Ureter (tissue), 1 donor: ENCODE data around the gene HS3ST6. TPM values are rescaled to one million over a fixed set of nuclear protein-coding genes. Genes with fewer than 3 reads are reported as not detected.
A peak's percentile ranks its signal among the peaks of the same experiment; 100 is the strongest.
"Not testable (repeated sequence)": the region's sequence is repeated elsewhere in the genome, so short reads cannot be mapped to it uniquely, and the experiment has no call there.

Experiments used
- DNase-seq: peaks from one replicate; pipeline ENCODE4 v3.0.0-alpha.2; 2020; ENCODE audit warnings: low spot score
- total RNA-seq: library from RNA; stranded (reverse); gene quantifications from one replicate; pipeline ENCODE4 v1.2.4, GENCODE V29; 2023
- donor health status: DM: yes; HTN: yes; CAD: no.

Gene HS3ST6
- 12.9 TPM for total RNA-seq

DNA sequence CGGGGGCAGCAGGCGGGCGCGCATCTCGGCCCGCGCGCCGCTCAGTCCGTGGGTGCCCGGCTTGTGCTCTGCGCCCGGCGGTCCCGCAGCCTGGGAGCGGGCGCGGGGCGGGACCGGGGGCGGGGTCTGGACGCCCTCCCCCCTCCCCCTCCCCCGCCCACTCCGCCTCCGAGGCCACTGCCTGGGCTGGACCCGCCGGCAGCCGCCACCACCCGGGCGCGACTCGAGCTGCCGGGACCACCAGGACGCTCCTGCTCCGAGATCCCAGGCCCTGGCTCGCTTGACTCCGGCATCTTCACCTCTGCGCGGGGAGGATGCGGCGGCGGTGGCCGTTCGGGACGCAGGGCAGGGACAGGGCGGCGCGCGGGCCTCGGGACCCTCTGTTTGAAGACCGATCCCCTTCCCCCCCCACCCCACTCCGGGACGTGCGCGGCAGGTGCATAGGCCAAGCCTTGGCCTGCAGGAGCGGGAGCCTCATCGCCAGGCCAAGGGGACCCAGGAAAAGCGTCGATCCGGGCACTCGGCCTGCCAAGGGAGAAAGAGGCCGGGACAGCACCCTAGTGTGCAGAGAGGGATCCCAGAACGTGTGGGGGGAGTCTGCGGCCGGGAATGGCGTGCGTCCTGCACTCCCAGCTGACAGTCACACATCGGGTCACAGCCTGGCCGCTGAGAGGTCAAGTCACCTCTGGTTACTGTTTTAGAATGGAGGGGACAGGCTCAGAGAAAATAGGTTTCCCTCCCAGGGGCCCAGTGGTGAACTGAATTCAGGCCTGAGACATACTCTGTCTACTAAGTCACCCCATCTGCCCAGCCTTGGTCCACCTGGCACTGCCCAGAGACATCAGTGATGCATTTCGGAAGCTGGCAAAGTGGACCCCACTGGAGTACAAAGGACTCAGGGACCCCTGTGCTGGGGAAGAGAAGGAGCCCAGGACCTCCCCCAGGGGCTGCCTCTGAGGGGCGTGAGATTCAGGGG is at the start of gene HS3ST6:
TSS of gene HS3ST6 (minus strand) at position 65 of the 976 bp plus-strand sequence. CDS start 92 bp downstream, outside the sequence.
- no peak for DNase-seq

DNA sequence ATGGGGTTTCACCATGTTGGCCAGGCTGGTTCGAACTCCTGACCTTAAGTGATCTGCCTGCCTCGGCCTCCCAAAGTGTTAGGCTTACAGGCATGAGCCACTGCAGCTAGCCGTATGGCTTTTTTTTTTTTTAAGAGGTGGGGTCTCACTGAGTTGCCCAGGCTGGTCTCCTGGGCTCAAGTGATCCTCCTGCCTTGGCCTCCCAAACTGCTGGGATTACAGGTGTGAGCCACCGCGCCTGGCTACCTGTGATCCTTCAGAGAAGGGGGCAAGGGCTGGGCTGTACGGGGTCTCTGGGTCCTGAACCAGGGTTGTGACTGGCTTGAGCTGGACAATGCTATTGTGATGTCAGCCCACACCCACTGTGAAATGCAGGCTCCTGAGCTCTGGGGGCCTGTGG is 48.2 kb upstream of the HS3ST6 start, which contains the start of gene RNF151:
TSS of gene RNF151 (plus strand) at position 397 of the 400 bp plus-strand sequence. CDS start 26 bp downstream, outside the sequence.
- no peak for DNase-seq

DNA sequence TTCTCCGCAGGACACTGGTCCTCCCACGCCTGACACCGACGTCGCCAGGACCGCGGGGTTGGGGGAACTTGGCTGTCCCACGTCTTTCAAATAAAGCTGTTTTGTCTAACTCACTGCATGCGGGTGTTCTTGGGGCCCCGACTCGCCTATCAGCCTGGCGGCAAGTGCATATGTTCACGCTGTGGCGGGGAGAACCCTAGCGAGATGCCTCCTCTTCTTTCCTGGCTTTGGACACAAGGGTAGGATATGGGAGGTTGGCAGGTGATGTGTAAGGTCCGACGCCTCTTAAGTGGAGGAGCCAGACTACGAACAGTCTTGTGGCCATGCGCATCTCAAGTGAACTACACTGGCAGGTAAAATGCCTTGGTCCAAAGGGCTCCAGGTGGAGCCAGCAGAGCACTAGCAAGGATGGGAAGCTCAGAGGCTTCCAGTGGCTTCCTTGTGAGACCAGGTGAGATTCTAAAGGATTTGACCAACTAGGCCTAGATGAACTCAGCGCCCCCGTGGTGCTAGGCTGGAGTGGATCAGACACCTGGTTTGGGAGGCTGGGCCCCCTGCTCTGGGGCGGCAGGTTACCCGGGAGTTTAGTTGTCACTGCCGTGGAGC is 47.3 kb upstream of the HS3ST6 start:
- DNase-seq, result no peak

DNA sequence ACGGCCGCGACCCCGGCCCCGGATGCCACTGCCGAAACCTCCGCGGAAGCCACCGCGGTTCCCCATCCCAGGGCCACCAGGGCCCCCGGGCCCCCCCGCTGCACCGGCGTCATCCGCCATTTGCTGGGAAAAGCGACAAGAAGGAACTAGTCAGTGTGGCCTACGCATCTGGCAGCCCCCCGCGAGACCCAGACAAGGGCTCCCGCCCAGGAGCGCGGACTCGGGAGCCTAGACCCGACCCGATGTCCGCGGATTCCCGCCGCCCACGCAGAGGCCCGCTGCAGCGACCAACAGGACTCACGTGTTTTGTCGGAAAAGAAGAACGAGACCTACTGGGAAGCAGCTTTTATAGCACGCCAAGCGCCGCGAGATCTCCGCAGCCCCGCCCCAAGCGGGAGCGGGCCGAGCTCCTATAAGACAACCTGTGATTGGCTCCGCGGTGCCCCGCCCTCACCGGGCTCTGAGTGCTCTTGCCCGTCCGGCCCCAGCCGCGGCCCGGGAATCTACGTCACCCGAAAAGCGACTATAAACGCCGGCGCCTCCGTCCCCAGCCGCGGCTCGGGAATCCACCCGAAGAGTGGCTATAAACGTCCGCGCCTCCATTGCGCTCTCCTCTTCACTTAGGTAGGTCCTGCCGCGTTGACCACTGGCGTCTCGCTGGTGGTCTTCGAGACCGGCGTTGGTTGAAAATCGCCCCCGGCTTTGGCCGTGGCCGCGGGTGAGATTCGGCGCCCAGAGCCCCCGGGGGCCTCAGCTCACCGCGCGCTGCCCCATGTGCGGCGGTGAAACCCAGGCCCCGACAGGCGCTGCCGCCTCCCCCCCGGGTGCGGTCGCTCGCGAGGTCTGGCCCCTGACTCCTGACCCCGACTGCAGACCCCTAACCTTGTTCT is 46.5 kb upstream of the HS3ST6 start, which contains the start of gene RPS2:
TSS of gene RPS2 (minus strand) at position 321 of the 890 bp plus-strand sequence. CDS start at position 120, 201 bp downstream.
- peak; percentile 99 for DNase-seq

DNA sequence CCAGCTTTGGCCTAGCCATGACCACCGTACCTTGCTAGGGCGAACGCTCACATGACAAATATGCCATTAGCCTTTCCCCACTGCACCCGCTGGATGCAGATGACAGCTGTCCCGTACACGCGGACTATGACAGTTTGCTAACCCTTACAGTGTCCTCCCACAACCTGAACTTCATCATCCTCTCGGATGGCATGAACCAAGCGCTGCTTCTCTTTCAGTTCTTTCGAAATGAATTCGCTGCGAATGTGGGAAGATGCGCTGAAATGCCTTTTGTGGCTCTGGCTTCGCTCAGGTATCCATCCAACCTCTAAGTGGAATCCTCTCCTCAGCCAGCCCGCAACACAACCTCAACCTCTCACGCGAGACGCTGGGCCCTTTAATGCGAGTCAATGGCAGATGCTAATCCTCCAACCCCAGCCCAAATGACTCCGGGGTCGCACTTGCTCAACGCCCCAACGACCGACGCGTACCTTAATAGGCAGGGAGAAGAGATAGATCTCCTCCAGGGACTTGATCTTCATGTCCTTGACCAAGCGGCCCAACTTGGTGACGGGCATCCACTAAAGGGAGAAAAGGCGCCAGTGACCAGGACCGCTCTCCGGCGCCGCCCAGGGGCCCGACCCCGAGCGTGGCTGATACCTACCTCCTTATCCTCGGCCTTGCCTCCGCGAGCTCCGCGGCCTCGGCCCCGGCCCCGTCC is 45.7 kb upstream of the HS3ST6 start:
- no peak for DNase-seq

DNA sequence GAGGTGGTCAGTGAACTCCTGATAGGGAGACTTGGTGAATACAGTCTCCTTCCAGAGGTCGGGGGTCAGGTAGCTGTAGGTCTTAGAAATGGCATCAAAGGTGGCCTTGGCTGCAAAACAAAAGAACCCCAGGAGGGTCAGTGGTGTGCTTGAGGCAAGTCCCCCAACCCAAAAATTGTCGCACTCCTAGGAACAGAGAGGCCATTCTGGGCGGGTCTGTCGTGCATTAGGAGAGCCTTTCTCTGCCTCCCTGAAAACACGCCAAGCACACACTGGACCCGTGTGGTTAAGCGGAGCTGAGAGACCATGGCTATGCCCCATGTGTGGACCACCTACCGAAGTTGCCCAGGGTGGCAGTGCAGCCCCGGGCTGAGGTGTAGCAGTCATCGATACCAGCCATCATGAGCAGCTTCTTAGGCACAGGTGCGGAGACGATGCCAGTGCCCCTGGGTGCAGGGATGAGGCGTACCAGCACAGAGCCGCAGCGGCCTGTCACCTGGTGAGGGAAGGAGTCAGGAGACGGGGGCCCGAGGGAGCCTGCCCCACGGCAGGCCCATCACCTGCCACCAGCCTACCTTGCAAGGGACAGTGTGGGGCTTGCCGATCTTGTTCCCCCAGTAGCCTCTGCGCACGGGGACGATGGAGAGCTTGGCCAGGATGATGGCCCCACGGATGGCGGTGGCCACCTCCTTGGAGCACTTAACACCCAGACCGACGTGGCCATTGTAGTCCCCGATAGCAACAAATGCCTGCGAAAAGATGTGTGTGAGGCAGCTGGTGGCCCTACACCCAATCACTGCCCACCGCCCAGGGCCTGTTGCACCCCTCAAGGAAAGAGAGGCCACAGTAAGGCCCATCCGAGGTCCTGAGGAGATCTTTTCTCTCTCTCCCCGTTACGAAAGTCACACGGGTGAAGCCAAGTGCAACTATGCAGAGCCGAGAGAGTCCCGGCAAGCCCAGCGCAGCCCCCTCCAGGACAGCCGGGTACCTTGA is 44.2 kb upstream of the HS3ST6 start:
- not testable (repeated sequence) for DNase-seq

DNA sequence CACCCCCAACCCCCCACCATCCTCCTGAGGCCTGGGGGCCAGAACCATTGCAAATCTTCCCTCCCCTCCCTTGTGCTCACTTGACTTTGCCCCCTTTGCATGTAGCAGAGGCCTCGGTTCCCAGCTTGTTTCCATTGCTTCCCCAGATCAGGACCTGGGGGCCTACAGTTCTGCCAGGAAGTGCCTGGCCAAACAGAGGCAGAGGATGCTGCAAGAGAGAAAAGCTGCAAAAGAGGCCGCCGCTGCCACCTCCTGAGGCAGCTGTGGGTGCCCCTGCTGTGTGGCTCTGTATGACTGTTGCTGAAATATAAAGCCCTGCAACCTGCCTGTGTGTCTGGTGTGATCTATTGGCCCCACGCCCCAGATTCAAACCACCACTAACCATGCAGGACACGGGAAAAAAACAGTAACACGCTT is 43.4 kb upstream of the HS3ST6 start:
- DNase-seq, result no peak

DNA sequence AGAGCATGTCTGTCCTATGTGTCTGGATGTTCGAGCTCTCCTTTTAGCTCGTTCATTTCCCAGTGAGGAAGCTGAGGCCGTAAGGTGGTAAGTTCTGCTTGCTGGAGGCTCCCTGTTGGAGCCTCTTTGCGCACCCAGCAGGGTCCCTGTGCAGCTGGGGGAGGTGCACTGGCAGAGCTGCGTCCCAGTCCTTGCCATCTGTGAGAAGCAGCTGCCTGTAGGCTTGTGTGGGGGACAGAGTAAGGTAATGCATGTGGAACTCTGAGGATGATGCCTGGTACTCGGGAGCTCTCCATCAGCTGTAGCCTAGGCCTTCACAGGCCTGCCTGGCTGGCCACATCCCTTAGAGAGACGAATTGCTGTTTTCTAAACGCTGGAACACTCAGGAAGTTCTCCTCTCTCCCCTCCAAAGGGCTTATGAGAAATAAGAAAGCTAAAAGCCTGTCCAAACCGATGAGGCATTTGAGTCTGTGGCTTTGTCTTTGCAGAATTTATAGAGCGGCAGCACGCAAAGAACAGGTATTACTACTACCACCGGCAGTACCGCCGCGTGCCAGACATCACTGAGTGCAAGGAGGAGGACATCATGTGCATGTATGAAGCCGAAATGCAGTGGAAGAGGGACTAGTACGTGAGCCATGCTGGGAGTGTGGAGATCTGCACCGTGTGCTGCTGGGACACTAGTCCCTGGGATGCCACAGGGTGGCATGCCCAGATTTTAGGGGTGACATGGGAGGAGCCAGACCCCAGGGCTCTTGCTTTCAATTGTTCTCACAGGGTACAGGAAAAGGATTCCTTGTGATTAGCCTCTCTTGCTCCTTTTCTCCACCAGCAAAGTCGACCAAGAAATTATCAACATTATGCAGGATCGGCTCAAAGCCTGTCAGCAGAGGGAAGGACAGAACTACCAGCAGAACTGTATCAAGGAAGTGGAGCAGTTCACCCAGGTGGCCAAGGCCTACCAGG is 42.7 kb upstream of the HS3ST6 start:
- DNase-seq, result no peak

DNA sequence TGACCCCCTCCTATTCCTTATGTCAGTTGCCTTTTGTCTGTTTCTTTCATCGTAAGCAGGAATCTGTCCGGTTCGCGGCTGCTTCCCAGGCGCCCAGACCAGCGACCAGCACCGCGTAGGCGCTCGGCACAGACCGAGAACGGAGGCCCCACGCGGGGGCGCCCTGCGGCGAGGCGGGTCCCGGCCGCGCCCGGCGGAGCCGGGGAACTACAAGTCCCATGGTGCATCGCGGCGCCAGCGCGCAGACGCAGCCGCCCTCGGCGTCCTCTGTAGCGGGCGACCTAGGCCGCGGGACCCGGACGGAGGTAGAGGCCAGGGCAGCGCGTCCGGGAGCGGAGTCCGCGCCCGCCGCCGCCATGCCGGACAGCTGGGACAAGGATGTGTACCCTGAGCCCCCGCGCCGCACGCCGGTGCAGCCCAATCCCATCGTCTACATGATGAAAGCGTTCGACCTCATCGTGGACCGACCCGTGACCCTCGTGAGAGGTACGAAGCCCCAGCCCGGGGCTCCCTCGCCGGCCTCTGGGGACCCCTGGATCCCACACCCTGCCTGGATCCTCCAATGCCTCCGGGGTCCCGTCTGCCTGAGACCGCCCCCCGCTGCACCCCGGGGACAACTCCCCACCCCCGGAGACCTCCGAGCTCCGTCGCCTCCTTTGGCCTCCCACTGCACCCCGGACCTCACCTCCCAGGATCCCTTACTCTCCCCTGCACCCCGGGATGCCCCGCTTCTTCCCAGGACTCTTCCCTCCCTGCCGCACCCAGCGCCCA is 41.2 kb upstream of the HS3ST6 start, which contains the start of gene NDUFB10:
TSS of gene NDUFB10 (plus strand) at position 270 of the 771 bp plus-strand sequence. CDS start at position 357, 87 bp downstream.
- DNase-seq, result peak; percentile 91

DNA sequence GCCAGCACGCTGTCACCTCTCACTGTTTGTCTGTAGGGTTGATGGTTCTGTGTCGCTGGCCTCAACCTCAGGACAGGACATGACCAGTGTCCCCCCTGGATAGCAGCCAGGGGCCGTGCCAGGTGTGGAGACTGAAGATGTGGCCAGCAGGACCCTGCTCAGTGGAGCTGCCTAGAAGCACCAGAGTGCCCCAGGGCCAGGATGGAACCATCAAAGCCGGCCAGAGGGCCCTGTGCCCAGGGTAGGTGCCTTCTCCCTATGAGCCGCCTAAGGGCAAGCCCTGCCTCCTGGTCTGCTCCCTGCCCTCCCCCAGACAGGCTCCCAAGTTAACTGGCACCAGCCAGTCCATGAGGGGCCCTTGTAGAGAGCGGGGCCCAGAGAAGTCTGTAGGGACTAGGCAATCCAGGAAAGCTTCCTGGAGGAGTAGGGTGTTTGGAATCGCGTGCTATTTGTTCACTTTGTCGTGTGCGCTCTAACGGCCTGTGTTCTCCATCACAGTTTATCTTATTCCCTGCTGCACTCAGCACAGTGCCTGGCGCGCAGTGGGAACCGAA is 40.6 kb upstream of the HS3ST6 start:
- no peak for DNase-seq

DNA sequence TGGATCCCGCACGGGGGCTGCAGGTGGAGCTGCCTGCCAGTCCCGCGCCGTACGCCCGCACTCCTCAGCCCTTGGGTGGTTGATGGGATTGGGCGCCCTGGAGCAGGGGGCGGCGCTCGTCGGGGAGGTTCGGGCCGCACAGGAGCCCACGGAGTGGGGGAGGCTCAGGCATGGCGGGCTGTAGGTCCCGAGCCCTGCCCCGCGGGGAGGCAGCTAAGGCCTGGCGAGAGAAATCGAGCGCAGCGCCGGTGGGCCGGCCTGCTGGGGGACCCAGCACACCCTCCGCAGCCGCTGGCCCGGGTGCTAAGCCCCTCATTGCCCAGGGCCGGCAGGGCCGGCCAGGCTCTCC is 39.9 kb upstream of the HS3ST6 start:
- not testable (repeated sequence) for DNase-seq

DNA sequence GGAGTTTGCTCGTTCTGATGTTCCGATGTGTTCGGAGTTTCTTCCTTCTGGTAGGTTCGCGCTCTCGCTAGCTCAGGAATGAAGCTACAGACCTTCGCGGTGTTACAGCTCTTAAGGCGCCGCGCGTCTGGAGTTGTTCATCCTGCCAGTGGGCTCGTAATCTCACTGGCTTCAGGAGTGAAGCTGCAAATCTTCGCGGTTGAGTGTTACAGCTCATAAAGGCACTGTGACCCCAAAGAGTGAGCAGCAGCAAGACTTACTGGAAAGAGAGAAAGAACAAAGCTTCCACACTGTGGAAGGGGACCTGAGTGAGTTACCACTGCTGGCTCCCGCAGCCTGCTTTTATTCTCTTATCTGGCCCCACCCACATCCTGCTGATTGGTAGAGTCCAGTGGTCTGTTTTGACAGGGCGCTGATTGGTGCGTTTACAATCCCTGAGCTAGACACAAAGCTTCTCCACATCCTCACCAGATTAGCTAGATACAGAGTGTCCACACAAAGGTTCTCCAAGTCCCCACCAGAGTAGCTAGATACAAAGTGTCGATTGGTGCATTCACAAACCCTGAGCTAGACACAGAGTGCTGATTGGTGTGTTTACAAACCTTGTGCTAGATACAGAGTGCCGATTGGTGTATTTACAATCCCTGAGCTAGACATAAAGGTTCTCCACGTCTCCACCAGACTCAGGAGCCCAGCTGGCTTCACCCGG is 39.4 kb upstream of the HS3ST6 start:
- not testable (repeated sequence) for DNase-seq

DNA sequence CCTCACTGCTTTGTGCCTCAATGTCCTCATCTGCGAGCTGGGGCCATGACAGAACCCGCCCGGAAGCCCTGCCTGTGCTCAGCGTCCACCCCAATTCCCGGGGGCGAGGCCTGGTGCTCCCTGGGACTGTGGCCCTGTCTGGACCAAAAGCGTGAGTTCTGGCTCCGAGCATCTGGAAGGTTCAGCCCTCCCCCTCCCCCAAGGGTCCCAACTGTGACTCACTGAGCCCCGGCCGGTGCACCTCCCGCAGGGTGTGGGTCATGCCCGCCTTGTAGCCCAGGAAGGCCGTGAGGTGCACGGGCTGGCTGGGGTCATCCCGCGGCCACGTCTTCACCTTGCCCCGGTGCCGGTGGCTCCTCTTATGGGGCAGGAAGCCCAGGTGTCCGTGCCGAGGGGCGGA is 35.5 kb upstream of the HS3ST6 start:
- no peak for DNase-seq

DNA sequence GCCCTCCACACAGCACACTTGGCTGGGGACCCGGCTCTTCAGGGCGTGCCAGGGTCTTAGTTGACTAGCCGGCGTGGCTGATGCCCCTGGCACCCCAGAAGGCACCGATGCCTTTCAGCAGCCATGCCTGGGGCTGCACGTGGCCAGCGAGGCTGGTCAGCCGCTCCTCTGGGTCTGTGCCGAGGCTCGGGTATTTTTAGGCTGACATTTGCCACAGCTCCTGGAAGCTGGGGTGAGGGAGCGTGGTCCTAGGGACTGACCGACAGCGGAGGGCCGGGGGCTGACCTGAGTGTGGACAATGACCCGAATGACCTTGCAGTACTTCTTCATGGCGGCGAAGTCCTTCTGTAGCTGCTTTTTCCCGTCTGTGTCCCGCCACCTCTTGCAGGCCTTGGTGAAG is 32.3 kb upstream of the HS3ST6 start:
- no peak for DNase-seq

DNA sequence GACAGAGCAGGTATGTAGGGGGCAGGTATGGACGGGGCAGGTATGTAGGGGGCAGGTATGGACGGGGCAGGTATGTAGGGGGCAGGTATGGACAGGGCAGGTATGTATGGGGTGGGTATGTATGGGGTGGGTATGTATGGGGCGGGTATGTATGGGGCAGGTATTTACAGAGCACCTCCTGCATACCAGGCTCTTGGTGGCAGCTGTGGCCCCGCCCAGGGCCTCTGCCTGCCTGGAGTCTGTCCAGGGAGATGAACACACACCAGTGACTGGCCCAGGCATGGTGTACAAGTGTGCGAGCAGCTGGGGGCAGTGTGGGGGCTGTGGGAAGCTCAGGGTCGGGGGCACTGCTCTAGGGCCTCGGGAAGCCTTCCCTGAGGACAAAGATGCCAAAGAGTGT is 31.8 kb upstream of the HS3ST6 start:
- no peak for DNase-seq

DNA sequence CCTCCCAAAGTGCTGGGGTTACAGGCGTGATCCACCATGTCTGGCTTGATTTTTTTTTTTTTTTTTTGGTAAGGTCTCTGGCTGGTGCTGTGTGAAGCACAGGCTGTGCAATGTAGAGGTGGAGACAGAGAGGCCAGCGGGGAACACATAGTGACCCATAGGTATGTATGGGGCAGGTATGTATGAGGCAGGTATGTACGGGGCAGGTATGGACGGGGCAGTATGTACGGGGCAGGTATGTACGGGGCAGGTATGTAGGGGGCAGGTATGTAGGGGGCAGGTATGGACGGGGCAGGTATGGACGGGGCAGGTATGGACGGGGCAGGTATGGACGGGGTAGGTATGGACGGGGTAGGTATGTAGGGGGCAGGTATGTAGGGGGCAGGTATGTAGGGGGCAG is 31.3 kb upstream of the HS3ST6 start:
- no peak for DNase-seq

DNA sequence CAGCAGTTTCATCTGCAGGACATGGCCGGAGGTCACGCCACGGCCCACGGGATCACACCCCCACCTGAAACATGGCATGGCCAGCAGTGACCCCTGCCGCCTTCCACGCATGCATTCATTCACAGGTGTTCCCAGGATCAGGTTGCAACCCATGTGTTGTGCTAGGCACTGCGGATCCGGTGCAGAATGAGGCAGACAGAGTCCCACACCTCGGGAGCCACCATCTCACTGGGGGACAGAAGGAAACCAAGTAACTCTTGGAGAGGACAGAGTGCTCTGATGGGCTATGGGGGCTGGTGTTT is 29.1 kb upstream of the HS3ST6 start:
- no peak for DNase-seq
